Astrocyte (in vitro differentiated cells and primary cell): ENCODE measurements around the gene MOXD1. TPM values are rescaled to one million over a fixed set of nuclear protein-coding genes. Genes with fewer than 3 reads are reported as not detected.
A peak's percentile ranks its signal among the peaks of the same experiment; 100 is the strongest.

Source experiments
- DNase-seq: peaks from one replicate; pipeline ENCODE4 v3.0.0-alpha.2; 2010; ENCODE audit warnings: low read depth
- FAIRE-seq: peaks from 2 replicates; lab custom pipeline; 2011; peaks lifted over from hg19 to GRCh38; lab: Jason Lieb, UNC
- H2AFZ ChIP-seq: 2 replicates; pipeline ENCODE4 v1.6.0; 2012; ENCODE audit warnings: low read depth, low read length, inconsistent platforms
- H3K27ac ChIP-seq: 2 replicates; pipeline ENCODE4 v1.5.1; 2011; ENCODE audit warnings: low read depth, low read length, inconsistent platforms
- H3K27me3 ChIP-seq: 2 replicates; pipeline ENCODE4 v1.6.0; 2011; ENCODE audit warnings: low read length, inconsistent platforms; ENCODE audit not compliant: insufficient read depth
- H3K36me3 ChIP-seq: 2 replicates; pipeline ENCODE4 v1.5.1; 2011; ENCODE audit warnings: low read length, inconsistent platforms; ENCODE audit not compliant: insufficient read depth
- H3K4me1 ChIP-seq: 2 replicates; pipeline ENCODE4 v1.5.1; 2011; ENCODE audit warnings: low read length, inconsistent platforms; ENCODE audit not compliant: insufficient read depth
- H3K4me2 ChIP-seq: 2 replicates; pipeline ENCODE4 v1.6.0; 2012; ENCODE audit warnings: low read length, inconsistent platforms
- H3K4me3 ChIP-seq: 2 replicates; pipeline ENCODE4 v1.5.1; 2011; ENCODE audit warnings: low read depth, mild to moderate bottlenecking, low read length, inconsistent platforms; ENCODE audit not compliant: insufficient read depth
- H3K79me2 ChIP-seq: 2 replicates; pipeline ENCODE4 v1.6.0; 2012; ENCODE audit warnings: mild to moderate bottlenecking, low read length, inconsistent platforms; ENCODE audit not compliant: insufficient read depth
- H3K9ac ChIP-seq: 2 replicates; pipeline ENCODE4 v1.6.0; 2012; ENCODE audit warnings: mild to moderate bottlenecking, low read length, inconsistent platforms
- H3K9me3 ChIP-seq: 2 replicates; pipeline ENCODE4 v1.5.1; 2012; ENCODE audit warnings: low read depth, mild to moderate bottlenecking, low read length, inconsistent platforms; ENCODE audit not compliant: insufficient read depth
- H4K20me1 ChIP-seq: 2 replicates; pipeline ENCODE4 v1.6.0; 2012; ENCODE audit warnings: low read length, inconsistent platforms; ENCODE audit not compliant: insufficient read depth
- H3K27ac Mint-ChIP-seq: one replicate; pipeline ENCODE4 v1.8.0; 2021; ENCODE audit warnings: mild to moderate bottlenecking, mixed read lengths; ENCODE audit not compliant: unreplicated experiment
- H3K27me3 Mint-ChIP-seq: one replicate; pipeline ENCODE4 v1.8.0; 2021; ENCODE audit warnings: low read depth, mixed read lengths; ENCODE audit not compliant: unreplicated experiment
- H3K36me3 Mint-ChIP-seq: one replicate; pipeline ENCODE4 v1.8.0; 2021; ENCODE audit warnings: low read depth, mixed read lengths; ENCODE audit not compliant: unreplicated experiment
- H3K4me1 Mint-ChIP-seq: one replicate; pipeline ENCODE4 v1.8.0; 2021; ENCODE audit warnings: low read depth, mixed read lengths; ENCODE audit not compliant: unreplicated experiment
- H3K4me3 Mint-ChIP-seq: one replicate; pipeline ENCODE4 v1.8.0; 2021; ENCODE audit warnings: mild to moderate bottlenecking, moderate library complexity, mixed read lengths; ENCODE audit not compliant: unreplicated experiment
- H3K9me3 Mint-ChIP-seq: one replicate; pipeline ENCODE4 v1.8.0; 2021; ENCODE audit warnings: mild to moderate bottlenecking, mixed read lengths; ENCODE audit not compliant: unreplicated experiment
- CTCF ChIP-seq: IDR thresholded peaks from 2 replicates; pipeline ENCODE4 v1.5.1; 2011; ENCODE audit warnings: low read depth, mild to moderate bottlenecking, inconsistent platforms, low read length, moderate library complexity; ENCODE audit not compliant: insufficient read depth
- EZH2 ChIP-seq: IDR thresholded peaks from 2 replicates; pipeline ENCODE4 v1.6.1; 2012; ENCODE audit warnings: mild to moderate bottlenecking, low read length, inconsistent platforms; ENCODE audit not compliant: insufficient read depth
- total RNA-seq: library from RNA; stranded (reverse); gene quantifications from 2 replicates; pipeline ENCODE4 v1.2.1, GENCODE V29; 2021

Gene MOXD1
- total RNA-seq, 1 donor from 2014 or later = 3.5 TPM

GRCh38 chr6:132320007-132320406 lies 81.3 kb downstream of the MOXD1 start:
- peaks cover 3% of the 10 kb centered on the region for H3K9me3 Mint-ChIP-seq
- peak; percentile 80 for DNase-seq
- peaks cover 14% of the 10 kb centered on the region for H3K4me1 Mint-ChIP-seq

GRCh38 chr6:132316970-132317369 lies 84.3 kb downstream of the MOXD1 start:
- Histone ChIP-seq H3K36me3 (no peaks in the 10 kb centered on the region), H3K4me2 (no peak overlapping the region), H4K20me1 (no peaks in the 10 kb centered on the region), H2AFZ (no peak overlapping the region), H3K79me2 (no peaks in the 10 kb centered on the region), H3K27ac (no peak overlapping the region), H3K27me3 (no peaks in the 10 kb centered on the region), H3K9ac (no peak overlapping the region), H3K9me3 (no peaks in the 10 kb centered on the region), H3K4me1 (no peaks in the 10 kb centered on the region), H3K4me3 (no peak overlapping the region)
- Mint-ChIP-seq H3K4me1 (peaks cover 2% of the 10 kb centered on the region), H3K9me3 (peaks cover 8% of the 10 kb centered on the region), H3K27me3 (no peaks in the 10 kb centered on the region), H3K27ac (no peak overlapping the region), H3K4me3 (no peak overlapping the region), H3K36me3 (peaks cover 1% of the 10 kb centered on the region)
- FAIRE-seq = no peak
- TF ChIP-seq CTCF (no peak), EZH2 (no peak)
- no peak for DNase-seq

More at GRCh38 chr6:132320007-132320406, 81.3 kb downstream of the MOXD1 start:
- TF ChIP-seq EZH2 = no peak
- Mint-ChIP-seq H3K27ac (no peak overlapping the region), H3K4me3 (no peak overlapping the region), H3K36me3 (peaks cover under 1% of the 10 kb centered on the region), H3K27me3 (no peaks in the 10 kb centered on the region)
- H3K4me1 ChIP-seq = peaks cover 4% of the 10 kb centered on the region
- no peak for FAIRE-seq
- no peaks in the 10 kb centered on the region for H3K79me2 ChIP-seq
- no peak overlapping the region for H3K4me3 ChIP-seq
- no peaks in the 10 kb centered on the region for H3K27me3 ChIP-seq
- H3K27ac ChIP-seq = no peak overlapping the region
- H3K9me3 ChIP-seq = no peaks in the 10 kb centered on the region
- no peaks in the 10 kb centered on the region for H4K20me1 ChIP-seq
- no peak overlapping the region for H3K4me2 ChIP-seq
- no peak overlapping the region for H3K9ac ChIP-seq
- no peaks in the 10 kb centered on the region for H3K36me3 ChIP-seq
- no peak overlapping the region for H2AFZ ChIP-seq

GRCh38 chr6:132314432-132314831 lies 86.8 kb downstream of the MOXD1 start:
- Histone ChIP-seq H3K79me2 (no peaks in the 10 kb centered on the region), H4K20me1 (no peaks in the 10 kb centered on the region), H3K36me3 (no peaks in the 10 kb centered on the region), H3K4me2 (no peak overlapping the region), H3K27ac (no peak overlapping the region), H3K4me3 (no peak overlapping the region), H2AFZ (no peak overlapping the region), H3K27me3 (no peaks in the 10 kb centered on the region), H3K9ac (no peak overlapping the region), H3K9me3 (no peaks in the 10 kb centered on the region), H3K4me1 (no peaks in the 10 kb centered on the region)
- DNase-seq (no peak), FAIRE-seq (no peak)
- Mint-ChIP-seq H3K9me3 (peaks cover 20% of the 10 kb centered on the region), H3K36me3 (peaks cover 1% of the 10 kb centered on the region), H3K27me3 (no peaks in the 10 kb centered on the region), H3K27ac (no peak overlapping the region), H3K4me3 (no peak overlapping the region), H3K4me1 (no peaks in the 10 kb centered on the region)
- TF ChIP-seq CTCF (no peak), EZH2 (no peak)
